Erythroblast (primary cell): ENCODE data around the gene CAPN13.

Experiments used
- GATA1 ChIP-seq: IDR thresholded peaks from 2 replicates; pipeline ENCODE4 v1.6.1; 2011; ENCODE audit warnings: low read depth, mild to moderate bottlenecking, control low read depth, low read length, moderate library complexity
- POLR2A ChIP-seq: IDR thresholded peaks from 2 replicates; pipeline ENCODE4 v1.6.1; 2011; ENCODE audit warnings: mild to moderate bottlenecking, low read length

GRCh38 chr2:30716123-30716900 lies 90.9 kb downstream of the CAPN13 start:
- TF ChIP-seq POLR2A (no peak), GATA1 (no peak)
